GM18873 (cell line): ENCODE results near the gene THAP11.
"Not testable (repeated sequence)": the region's sequence is repeated elsewhere in the genome, so short reads cannot be mapped to it uniquely, and the experiment has no call there.

Source experiments
- ATAC-seq: cut with Tn5 transposase; IDR thresholded peaks from one replicate; pipeline ENCODE4 v1.9.1; 2021; ENCODE audit warnings: mild to moderate bottlenecking, moderate library complexity, moderate number of reproducible peaks; ENCODE audit not compliant: unreplicated experiment, low FRiP score

The THAP11 gene

DNA sequence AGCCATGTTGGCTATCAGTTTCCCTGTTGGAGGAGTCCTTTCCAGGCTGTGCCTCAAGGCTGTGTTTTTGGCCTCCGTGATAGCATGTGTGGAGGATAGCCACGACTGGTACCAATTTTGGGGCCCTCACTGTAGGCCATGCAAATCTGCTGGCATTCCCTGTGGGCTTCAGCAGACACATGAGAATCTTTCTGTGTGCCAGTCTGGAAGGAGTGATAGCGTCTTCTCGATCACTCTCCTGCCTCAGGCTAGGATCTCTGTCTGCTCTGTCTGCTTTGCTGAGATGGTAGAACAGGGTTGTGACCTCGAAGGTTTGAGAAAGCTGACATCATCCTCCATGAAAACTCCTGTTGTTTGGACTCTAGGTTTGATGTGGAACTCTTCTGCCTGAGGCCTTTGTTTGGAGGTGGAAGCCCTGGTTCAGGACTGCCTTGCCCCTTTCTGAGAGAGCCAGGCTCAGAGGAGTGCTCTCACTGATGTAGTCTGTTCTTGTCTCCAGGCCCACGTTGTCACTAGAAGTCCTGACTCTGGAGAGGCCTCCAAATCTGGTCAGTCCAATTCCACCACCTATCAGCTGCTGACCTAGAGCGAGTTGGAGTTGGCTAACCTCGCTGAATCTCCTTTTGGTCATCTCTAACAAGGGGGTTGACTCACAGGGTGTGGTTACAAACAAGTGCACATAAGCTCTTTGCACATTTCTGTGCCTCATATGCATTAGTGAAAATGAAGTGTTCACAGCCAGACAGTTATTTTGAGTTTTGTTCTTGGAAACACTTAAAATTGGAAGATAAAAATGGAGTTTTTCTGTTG, 18.7 kb downstream of the THAP11 start:
- no peak for ATAC-seq

DNA sequence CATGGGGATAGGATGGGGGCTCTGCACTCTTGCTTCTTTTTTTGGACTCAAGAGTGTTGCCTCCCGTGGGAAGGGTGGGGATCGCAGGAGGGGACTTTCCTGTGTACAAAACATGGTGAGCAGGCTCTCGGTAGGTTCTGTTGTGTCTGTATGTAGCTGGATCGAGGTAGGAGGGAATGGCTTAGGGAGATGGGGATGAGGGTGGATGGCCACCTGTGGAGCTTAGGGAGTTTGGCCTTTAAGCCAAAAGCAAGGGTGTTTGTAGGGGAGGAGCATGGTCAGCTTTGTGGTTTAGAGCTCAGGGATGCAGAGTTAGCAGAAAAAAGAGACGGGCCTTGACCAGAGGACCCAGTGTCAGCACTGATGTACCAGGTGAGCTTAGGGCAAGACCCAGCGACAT, 19.8 kb downstream of the THAP11 start:
- no peak for ATAC-seq

DNA sequence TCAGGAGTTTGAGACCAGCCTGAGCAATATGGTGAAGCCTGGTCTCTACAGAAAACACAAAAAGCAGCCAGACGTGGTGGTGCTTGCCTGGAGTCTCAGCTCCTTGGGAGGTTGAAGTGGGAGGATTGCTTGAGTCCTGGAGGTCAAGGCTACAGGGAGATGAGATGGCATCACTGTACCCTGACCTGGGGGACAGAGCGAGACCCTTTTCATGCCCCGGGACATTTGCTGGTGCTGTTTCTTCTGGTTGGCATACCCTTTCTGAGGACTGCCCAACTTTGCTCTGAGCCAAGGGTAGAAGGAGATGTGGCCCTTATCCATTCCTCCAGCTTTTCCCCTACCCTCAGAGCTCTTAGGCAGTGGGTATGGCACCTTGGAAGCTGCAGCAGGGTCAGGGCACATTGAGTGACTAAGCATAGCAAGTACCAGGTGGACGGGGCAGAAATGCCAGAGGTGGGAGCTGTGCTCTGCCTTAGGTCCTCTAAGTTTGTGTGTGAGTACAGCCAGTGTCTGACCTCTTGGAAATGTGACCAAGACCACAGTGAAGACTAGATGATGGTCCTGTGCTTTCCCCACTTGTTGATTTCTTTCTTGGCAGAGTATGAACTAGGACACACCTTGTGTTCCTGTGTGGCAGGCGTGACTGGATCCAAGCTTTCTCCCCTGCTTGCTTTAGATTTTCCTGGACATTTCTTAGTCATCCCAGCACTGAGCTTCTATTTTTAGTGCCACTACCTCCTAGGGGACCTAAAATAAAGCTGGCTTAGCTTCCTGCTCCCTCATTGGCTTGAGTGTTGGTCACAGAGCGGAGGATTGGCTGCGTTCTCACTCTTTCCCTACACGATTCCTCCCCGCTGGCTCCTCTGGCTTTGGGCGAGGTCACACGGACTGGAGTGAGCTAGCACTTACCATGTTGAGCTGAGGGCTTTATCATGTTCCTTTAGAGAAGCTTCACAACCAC, 20.8 kb downstream of the THAP11 start:
- no peak for ATAC-seq

DNA sequence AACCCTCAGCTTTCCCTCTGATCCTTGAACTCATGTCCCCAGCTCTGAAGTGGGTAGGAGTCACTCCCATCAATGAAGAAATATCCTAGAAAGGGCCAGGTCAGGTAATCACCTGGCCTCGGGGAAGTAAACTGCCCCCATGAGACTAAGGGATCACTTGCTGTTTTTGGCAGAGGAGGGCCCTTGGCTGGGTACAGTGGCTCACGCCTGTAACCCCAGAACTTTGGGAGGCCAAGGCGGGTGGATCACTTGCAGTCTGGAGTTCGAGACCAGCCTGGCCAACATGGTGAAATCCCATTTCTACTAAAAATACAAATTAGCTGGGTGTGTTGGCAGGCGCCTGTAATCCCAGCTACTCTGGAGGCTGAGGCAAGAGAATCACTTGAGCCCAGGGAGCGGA, 21.9 kb downstream of the THAP11 start:
- ATAC-seq: not testable (repeated sequence)

DNA sequence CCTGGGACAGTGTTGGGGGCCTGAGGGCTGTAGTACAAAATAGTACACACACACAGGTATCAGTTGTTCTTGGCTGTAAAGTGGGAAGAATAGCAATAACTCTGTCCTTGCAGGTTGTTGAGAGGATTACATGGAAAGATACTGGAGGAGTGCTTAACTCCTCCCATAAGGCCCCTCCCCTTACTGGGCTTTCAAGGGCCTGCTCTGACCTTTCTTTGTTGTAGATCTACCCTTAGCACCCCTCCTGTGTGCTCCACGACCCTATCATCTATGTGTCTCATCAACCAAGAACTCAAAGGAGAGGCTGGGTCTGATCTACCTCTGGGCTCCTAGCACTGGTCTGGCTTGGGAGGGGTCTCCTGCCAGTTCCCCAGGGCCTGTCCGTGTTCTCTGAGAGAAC, 22.5 kb downstream of the THAP11 start:
- no peak for ATAC-seq

DNA sequence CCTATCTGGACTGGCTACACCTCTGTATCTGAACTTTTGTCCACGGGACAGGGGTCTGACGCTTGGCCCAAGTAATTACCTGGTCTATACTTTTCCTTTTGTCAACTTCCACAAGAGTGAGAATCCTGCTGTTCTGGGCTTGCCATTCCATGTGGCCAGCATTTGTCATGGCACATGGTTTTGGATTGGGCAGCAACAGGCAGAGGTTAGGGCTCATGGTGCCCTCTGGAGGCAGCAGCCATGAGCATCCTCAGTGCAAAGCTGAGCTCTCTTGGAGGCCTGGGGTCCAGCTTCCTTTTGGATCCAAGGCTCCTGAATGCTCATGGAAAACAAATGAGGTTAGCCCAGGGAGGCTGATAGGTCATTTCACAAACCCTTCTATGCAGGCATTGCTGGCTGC, 23.2 kb downstream of the THAP11 start:
- no peak for ATAC-seq

DNA sequence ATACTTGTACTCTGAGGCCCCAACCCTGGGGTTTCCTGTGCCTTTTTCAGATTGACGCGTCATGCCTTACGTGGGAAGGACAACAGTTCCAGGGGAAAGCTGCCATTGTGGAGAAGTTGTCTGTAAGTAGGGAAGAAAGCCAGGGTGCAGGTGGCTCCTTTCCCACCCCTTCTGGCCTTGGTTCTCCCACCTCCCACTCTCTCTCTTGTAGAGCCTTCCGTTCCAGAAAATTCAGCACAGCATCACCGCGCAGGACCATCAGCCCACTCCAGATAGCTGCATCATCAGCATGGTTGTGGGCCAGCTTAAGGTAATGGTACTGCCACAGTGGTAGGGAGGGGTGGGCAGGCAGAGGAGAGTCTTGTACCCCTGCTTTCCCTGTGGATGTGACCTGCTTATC, 26.2 kb downstream of the THAP11 start:
- ATAC-seq: no peak

DNA sequence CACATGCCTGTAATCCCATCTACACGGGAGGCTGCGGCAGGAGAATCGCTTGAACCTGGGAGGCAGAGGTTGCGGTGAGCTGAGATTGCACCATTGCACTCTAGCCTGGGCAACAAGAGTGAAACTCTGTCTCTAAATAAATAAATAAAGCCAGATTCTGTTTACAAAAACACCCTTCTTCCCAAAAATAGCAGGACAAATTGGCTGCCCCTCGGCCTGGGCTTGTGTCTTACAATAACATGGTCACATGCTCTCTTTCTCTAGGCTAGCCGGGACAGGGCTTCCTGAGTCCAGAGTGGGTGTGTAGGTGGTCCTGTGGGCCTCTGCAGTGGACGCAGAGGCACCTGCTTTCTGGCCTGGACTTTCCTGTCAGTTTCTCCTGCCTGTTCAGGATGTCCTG, 27.5 kb downstream of the THAP11 start:
- ATAC-seq: no peak

DNA sequence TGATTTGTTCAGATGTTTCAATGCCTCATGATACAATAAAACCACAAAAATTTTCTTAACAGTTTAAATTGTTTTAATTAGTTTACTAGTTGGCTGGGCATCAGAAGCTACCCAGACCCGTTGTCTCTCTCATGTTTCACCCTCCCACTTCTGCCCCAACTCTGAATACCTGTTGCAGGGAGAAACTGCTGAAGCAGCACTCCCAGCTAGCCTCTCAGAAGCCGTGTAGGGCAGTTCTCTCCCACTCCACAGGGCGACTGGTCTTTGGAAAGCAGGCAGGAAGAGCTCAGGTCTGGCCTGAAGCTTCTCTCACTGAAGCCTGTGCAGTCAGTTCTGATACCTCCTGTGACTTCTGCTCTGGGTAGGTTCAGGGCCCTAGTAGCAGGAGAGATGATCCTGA, 29.1 kb downstream of the THAP11 start:
- ATAC-seq: no peak

DNA sequence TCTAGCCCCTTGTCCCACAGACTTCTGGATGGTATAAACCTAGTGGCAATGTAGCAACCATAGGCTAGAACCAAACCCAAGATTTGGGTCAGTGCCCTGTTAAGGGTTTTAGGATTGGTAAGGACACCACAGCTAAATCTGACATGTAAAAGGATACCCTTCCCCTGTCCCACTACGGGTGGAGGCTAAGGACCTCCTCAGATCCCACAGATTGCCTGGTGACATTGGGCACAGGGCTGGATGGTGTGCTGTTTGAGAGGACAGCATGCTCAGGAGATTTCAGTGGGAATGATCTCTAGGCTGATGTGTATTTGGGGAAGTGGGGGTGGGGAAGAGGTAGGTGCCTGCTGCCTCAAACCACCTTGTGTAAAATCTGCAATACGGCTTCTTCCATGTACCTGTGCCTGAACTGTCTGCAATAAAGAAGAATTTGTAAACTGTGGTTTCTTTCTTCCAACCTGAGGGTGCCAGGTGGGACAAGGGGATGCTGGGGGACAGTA, 30.1 kb downstream of the THAP11 start:
- no peak for ATAC-seq

DNA sequence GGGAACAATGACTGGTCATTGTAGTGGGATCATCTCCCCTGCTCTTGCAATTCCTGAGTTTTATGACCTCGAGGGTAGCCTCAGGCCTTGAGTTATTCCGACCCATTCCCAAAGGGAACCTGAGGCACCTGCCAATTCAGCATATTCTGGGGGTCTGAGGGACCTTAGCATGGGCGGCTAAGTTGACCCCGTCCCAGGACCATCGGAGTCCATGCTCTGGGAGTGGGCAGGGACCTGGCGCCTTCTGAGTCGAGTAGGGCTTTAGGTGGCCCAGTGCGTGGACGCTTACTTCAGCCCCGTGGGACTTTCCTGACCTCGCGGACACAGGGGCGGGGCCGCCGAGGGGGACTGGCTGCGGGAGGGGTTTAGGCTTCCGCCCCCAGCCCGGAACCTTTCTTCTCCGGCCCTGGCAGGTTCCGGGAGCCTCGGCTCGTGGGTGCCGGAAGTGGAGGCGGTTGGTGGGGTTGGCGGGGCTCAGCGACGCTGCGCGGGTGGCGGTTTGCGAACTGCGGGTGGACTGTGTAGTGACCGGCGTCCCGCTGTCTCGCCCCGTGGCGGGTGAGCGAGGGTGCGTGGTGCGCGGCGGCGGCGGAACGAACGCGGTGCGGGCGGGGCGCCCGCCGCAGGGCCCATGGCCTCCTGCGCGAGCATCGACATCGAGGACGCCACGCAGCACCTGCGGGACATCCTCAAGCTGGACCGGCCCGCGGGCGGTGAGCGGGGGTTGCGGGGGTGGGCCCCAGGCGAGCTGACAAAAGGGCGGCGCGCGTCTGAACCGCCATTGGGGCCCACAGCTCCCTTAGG, 30.7 kb downstream of the THAP11 start, which contains the start of gene EDC4:
TSS of gene EDC4 (plus strand) at position 422 of the 804 bp plus-strand sequence. CDS start at position 632, 210 bp downstream.
- peak; percentile 69 for ATAC-seq

DNA sequence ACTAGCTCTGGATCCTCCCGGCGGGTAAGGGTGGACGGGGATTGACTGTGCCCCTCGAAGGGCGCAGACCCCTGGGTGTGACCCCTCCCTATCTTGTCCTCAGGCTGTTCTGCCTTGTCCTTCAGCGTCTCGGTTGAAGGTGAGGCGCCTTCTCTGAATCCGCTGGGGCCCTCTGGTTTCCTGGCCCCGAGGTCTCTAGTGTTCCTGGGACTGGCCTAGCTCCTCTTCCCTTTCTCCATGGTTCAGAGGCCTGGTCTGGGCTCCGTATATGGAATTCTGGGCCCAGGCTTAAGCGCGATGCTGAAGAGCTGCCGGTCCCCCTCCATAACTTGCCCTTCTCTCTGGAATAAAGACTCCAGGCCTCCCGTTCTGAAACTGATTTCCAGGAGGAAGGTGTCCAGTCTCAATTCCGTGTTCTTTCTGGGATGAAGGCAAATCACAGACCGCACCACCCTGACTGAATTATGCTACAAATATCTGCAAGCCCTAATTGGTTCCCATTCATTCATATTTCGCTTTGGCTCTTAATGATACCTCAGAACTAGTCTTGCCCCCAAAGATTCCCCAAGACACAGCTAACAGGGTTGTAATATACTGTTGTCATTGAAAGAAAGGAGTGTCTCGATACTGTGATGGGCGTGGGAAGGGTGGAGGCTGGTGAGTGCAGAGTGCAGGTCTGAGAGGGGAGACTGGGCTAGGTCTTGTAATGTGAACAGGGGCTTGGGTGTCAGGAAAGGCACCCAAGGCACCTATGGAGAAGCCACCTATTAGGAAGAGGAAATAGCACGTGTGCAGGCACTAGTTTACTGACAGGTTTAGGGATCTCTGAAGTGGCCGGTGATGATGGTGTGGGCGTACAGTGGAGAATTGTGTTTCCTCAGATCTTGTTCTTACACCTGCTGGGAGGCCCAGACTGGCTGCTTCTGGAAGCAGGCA, 31.6 kb downstream of the THAP11 start:
- no peak for ATAC-seq

DNA sequence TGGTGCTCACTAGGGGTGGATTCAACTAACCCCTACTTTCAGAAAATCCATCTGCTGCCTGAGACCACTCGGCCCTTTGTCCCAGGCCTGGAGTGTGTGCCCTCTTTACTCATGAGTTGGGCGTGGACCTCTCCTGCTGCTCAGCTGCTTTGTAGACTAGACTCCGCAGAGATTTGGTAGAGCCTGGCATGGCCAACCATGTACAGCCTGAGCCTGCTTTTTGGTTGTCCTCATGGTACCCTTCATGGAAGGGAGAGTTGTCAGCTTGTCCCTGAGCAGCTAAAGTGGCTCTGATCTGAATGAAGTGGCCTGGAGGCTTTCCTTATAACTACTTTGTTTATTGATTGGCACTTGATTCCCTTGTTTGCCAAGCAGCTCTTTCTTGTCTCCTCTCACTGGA, 32.3 kb downstream of the THAP11 start:
- no peak for ATAC-seq

DNA sequence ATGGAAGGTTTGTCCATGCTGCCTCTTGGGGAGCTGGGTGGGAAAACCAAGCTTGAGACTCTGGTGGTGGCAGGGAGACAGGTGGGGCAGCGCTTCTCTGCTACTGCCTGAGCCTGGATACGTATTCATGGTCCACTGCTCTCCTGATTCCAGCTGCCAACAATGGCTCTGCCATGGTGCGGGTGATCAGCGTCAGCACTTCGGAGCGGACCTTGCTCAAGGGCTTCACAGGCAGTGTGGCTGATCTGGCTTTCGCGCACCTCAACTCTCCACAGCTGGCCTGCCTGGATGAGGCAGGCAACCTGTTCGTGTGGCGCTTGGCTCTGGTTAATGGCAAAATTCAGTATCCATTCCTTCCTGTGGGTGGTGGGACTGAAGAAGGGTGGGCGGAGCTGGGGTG, 34.9 kb downstream of the THAP11 start:
- no peak for ATAC-seq

DNA sequence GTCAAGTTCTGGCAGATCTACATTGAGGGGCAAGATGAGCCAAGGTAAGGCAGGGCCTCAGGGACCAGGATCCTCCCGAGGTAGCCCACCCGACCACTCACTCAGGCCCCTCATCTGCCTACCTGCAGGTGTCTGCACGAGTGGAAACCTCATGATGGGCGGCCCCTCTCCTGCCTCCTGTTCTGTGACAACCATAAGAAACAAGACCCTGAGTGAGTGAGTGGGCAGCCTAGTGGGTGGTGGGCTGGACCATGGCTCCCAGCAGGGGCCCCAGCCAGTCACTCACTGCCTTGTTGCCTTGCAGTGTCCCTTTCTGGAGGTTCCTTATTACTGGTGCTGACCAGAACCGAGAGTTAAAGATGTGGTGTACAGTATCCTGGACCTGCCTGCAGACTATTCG, 36.1 kb downstream of the THAP11 start:
- ATAC-seq: no peak

DNA sequence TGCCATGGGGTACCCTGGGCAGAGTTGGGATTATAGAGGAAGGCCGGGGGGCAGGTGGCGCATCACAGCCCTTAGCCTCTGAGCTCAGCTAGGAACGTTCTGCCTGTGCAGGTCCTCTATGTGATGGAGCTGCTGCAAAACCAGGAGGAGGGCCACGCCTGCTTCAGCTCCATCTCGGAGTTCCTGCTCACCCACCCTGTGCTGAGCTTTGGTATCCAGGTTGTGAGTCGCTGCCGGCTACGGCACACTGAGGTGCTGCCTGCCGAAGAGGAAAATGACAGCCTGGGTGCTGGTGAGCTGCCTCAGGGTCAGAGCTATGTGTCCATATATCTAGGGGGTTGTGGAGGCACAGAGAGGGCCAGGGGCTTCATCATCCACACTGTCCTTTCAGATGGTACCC, 36.7 kb downstream of the THAP11 start:
- no peak for ATAC-seq

DNA sequence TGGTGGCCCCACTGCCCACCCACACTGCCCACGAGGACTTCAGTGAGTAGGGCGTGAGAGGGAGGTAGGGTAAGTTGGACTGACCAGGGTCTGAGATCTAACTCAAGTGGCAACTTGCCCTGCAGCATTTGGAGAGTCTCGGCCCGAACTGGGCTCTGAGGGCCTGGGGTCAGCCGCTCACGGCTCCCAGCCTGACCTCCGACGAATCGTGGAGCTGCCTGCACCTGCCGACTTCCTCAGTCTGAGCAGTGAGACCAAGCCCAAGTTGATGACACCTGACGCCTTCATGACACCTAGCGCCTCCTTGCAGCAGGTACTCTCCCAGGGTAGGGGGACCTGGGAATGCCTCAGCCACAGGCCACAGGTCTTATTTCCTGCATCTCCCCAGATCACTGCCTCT, 37.3 kb downstream of the THAP11 start:
- ATAC-seq: no peak

DNA sequence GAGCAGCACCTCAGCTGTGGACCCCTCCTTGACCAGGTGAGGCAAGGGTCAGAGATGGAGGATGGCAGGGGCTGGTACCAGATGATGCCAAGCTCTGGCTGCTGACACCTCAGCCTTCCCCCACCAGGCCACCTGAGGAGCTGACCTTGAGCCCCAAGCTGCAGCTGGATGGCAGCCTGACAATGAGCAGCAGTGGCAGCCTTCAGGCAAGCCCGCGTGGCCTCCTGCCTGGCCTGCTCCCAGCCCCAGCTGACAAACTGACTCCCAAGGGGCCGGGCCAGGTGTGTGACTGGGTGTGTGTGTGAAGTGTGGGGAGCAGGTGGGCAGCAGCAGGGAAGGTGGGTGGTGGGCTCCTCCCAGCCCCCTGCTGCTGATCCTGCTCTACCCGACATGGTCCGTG, 37.8 kb downstream of the THAP11 start:
- ATAC-seq: no peak

DNA sequence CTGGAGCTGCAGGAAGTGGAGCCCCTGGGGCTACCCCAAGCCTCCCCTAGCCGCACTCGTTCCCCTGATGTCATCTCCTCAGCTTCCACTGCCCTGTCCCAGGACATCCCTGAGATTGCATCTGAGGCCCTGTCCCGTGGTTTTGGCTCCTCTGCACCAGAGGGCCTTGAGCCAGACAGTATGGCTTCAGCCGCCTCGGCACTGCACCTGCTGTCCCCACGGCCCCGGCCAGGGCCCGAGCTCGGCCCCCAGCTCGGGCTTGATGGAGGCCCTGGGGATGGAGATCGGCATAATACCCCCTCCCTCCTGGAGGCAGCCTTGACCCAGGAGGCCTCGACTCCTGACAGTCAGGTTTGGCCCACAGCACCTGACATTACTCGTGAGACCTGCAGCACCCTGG, 38.5 kb downstream of the THAP11 start:
- no peak for ATAC-seq
